ENCODE measurements around the gene CLEC17A. TPM values are rescaled to one million over a fixed set of nuclear protein-coding genes. Genes with fewer than 3 reads are reported as not detected.

CLEC17A gene
- total and polyA plus RNA-seq, 2 of the 13 experiments (the other 11 are each of a cell fraction or from before 2014, with no cell fraction given), result not detected

DNA sequence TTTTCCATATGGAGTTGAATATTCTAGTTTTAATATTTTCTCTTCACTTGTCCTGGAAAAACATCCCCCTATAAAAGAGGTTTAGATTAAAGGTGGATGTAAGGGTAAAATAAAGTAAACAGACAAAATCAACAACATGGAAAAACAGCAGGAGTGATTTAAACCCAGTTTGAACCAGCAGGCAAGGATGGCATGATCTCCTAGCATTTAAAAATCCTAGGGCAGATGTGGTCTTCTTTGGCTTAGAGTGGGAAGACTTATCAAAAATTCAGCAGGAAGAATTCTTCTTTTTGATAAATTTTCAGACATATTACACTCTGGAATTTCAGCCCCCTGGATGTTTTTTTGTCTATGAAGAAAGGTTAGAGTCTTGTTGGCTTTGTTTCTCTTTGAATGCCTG, 36.5 kb downstream of the CLEC17A start:
- Histone ChIP-seq H3K79me2 (ENCODE audit: insufficient read depth, low read length) (no peaks in the 10 kb centered on the region), H3K36me3 (replicated peaks in 1 of 2; ENCODE audit: control insufficient read depth in 1 of 2, insufficient read depth in 2 of 2, low read length in 2 of 2) (no peaks in the 10 kb centered on the region), H3K4me2 (ENCODE audit: low read depth, low read length) (no peak overlapping the region), H3K27ac (ENCODE audit: extremely low read length, insufficient read depth, low read length) (no peak overlapping the region), H3K9ac (ENCODE audit: insufficient read depth, low read depth, low read length) (no peak overlapping the region), H3K9me3 (ENCODE audit: low read length) (peaks cover 14% of the 10 kb centered on the region), H3K4me1 (ENCODE audit: insufficient read depth, low read length) (peaks cover 16% of the 10 kb centered on the region), H3K4me3 (replicated peaks in 1 of 3; ENCODE audit: insufficient read depth in 1 of 3, low read depth in 2 of 3, low read length in 3 of 3) (no peak overlapping the region), H4K20me1 (ENCODE audit: insufficient read depth, low read length) (no peaks in the 10 kb centered on the region), H2AFZ (ENCODE audit: low read length) (no peak overlapping the region), H3K27me3 (ENCODE audit: control insufficient read depth in 1 of 2, insufficient read depth in 2 of 2, low read length in 2 of 2) (no peaks in the 10 kb centered on the region)
- CTCF ChIA-PET (ENCODE audit: low intra/inter-chr PET ratio, low total read pairs), result no interaction called here
- intact Hi-C loops (cut with micrococcal nuclease; ENCODE audit: unreplicated experiment), result no loop called here
- BruUV-seq (replicated peaks), result no TSS peak
- POLR2A ChIA-PET, result no interaction called here
- ATAC-seq (no peak), FAIRE-seq (no peak), DNase-seq (ENCODE audit: low spot score) (no peak)
- TF ChIP-seq, protein P1, sequence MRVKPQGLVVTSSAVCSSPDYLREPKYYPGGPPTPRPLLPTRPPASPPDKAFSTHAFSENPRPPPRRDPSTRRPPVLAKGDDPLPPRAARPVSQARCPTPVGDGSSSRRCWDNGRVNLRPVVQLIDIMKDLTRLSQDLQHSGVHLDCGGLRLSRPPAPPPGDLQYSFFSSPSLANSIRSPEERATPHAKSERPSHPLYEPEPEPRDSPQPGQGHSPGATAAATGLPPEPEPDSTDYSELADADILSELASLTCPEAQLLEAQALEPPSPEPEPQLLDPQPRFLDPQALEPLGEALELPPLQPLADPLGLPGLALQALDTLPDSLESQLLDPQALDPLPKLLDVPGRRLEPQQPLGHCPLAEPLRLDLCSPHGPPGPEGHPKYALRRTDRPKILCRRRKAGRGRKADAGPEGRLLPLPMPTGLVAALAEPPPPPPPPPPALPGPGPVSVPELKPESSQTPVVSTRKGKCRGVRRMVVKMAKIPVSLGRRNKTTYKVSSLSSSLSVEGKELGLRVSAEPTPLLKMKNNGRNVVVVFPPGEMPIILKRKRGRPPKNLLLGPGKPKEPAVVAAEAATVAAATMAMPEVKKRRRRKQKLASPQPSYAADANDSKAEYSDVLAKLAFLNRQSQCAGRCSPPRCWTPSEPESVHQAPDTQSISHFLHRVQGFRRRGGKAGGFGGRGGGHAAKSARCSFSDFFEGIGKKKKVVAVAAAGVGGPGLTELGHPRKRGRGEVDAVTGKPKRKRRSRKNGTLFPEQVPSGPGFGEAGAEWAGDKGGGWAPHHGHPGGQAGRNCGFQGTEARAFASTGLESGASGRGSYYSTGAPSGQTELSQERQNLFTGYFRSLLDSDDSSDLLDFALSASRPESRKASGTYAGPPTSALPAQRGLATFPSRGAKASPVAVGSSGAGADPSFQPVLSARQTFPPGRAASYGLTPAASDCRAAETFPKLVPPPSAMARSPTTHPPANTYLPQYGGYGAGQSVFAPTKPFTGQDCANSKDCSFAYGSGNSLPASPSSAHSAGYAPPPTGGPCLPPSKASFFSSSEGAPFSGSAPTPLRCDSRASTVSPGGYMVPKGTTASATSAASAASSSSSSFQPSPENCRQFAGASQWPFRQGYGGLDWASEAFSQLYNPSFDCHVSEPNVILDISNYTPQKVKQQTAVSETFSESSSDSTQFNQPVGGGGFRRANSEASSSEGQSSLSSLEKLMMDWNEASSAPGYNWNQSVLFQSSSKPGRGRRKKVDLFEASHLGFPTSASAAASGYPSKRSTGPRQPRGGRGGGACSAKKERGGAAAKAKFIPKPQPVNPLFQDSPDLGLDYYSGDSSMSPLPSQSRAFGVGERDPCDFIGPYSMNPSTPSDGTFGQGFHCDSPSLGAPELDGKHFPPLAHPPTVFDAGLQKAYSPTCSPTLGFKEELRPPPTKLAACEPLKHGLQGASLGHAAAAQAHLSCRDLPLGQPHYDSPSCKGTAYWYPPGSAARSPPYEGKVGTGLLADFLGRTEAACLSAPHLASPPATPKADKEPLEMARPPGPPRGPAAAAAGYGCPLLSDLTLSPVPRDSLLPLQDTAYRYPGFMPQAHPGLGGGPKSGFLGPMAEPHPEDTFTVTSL (CRISPR knock-in tag; IDR thresholded peaks at IDR 0.05; ENCODE audit: borderline replicate concordance), result no peak
- TF ChIP-seq NR1H2 (CRISPR knock-in tag; IDR thresholded peaks at IDR 0.05; ENCODE audit: borderline replicate concordance, low read depth) (no peak), XBP1 (CRISPR knock-in tag; IDR thresholded peaks at IDR 0.05) (no peak), ZNF768 (CRISPR knock-in tag; IDR thresholded peaks at IDR 0.05) (no peak), NAIF1 (CRISPR knock-in tag; IDR thresholded peaks at IDR 0.05; ENCODE audit: borderline replicate concordance) (no peak), ZNF292 (CRISPR knock-in tag; IDR thresholded peaks at IDR 0.05; ENCODE audit: borderline replicate concordance, low read depth) (no peak), FIP1L1 (IDR thresholded peaks at IDR 0.05; ENCODE audit: borderline replicate concordance, insufficient read depth, low read depth, low read length) (no peak), THAP9 (CRISPR knock-in tag; IDR thresholded peaks at IDR 0.05; ENCODE audit: borderline replicate concordance) (no peak)
- TF ChIP-seq, protein P2, sequence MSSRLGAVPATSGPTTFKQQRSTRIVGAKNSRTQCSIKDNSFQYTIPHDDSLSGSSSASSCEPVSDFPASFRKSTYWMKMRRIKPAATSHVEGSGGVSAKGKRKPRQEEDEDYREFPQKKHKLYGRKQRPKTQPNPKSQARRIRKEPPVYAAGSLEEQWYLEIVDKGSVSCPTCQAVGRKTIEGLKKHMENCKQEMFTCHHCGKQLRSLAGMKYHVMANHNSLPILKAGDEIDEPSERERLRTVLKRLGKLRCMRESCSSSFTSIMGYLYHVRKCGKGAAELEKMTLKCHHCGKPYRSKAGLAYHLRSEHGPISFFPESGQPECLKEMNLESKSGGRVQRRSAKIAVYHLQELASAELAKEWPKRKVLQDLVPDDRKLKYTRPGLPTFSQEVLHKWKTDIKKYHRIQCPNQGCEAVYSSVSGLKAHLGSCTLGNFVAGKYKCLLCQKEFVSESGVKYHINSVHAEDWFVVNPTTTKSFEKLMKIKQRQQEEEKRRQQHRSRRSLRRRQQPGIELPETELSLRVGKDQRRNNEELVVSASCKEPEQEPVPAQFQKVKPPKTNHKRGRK (CRISPR knock-in tag; IDR thresholded peaks at IDR 0.05), result no peak
- TF ChIP-seq, protein P3, sequence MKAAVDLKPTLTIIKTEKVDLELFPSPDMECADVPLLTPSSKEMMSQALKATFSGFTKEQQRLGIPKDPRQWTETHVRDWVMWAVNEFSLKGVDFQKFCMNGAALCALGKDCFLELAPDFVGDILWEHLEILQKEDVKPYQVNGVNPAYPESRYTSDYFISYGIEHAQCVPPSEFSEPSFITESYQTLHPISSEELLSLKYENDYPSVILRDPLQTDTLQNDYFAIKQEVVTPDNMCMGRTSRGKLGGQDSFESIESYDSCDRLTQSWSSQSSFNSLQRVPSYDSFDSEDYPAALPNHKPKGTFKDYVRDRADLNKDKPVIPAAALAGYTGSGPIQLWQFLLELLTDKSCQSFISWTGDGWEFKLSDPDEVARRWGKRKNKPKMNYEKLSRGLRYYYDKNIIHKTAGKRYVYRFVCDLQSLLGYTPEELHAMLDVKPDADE (CRISPR knock-in tag; IDR thresholded peaks at IDR 0.05), result no peak
- in situ Hi-C loops (cut with HindIII; ENCODE audit: extremely low pct_ligation_motif_present, low pct_unique_long_range_greater_than_20kb), result no loop called here
